GM18907 (cell line): ENCODE results near the gene ZNF585A.
"Not testable (repeated sequence)": the region's sequence is repeated elsewhere in the genome, so short reads cannot be mapped to it uniquely, and the experiment has no call there.

Experiments used
- ATAC-seq: cut with Tn5 transposase; IDR thresholded peaks from one replicate; pipeline ENCODE4 v1.9.1; 2021; ENCODE audit warnings: mild to moderate bottlenecking, moderate library complexity; ENCODE audit not compliant: unreplicated experiment

ZNF585A gene

GRCh38 chr19:37172368-37173366 lies at the start of gene ZNF585A:
Gene ZNF585A, minus strand, starts transcription at chr19:37172695. Its CDS starts 2,785 bp downstream, at chr19:37169910.
- ATAC-seq = peak; percentile 98

GRCh38 chr19:37221136-37221535 lies 48.6 kb upstream of the ZNF585A start:
- ATAC-seq = no peak

- no peak for ATAC-seq
These were observed 47.9 kb upstream of the ZNF585A start for GRCh38 chr19:37220383-37220782.

GRCh38 chr19:37218592-37218935 lies 46.1 kb upstream of the ZNF585A start:
- no peak for ATAC-seq

- ATAC-seq = peak; percentile 92
These were observed 45.5 kb upstream of the ZNF585A start, which contains the start of gene ZNF383 for GRCh38 chr19:37217775-37218591. Gene ZNF383, plus strand, starts transcription at chr19:37218214. Its CDS starts 12,240 bp downstream, at chr19:37230454.

- no peak for ATAC-seq
These were observed 44.9 kb upstream of the ZNF585A start for GRCh38 chr19:37217480-37217774.

- ATAC-seq = no peak
These were observed 25.3 kb upstream of the ZNF585A start for GRCh38 chr19:37197768-37198167.

- ATAC-seq = not testable (repeated sequence)
These were observed 24.6 kb upstream of the ZNF585A start for GRCh38 chr19:37197115-37197514.

- ATAC-seq = not testable (repeated sequence)
These were observed 22.8 kb upstream of the ZNF585A start for GRCh38 chr19:37195248-37195647.

- ATAC-seq = not testable (repeated sequence)
These were observed 13.6 kb upstream of the ZNF585A start for GRCh38 chr19:37186071-37186470.

GRCh38 chr19:37165635-37166034 lies 6.9 kb downstream of the ZNF585A start:
- ATAC-seq = no peak

GRCh38 chr19:37160153-37160552 lies 12.3 kb downstream of the ZNF585A start:
- ATAC-seq = no peak

- no peak for ATAC-seq
These were observed 24.3 kb downstream of the ZNF585A start for GRCh38 chr19:37148214-37148613.

- ATAC-seq = no peak
These were observed 36.4 kb downstream of the ZNF585A start for GRCh38 chr19:37136111-37136510.

- ATAC-seq = no peak
These were observed 43.7 kb downstream of the ZNF585A start for GRCh38 chr19:37128821-37129177.

- no peak for ATAC-seq
These were observed 44.3 kb downstream of the ZNF585A start for GRCh38 chr19:37127999-37128820.

GRCh38 chr19:37122093-37122492 lies 50.4 kb downstream of the ZNF585A start:
- not testable (repeated sequence) for ATAC-seq

GRCh38 chr19:37114001-37114400 lies 58.5 kb downstream of the ZNF585A start:
- no peak for ATAC-seq

- not testable (repeated sequence) for ATAC-seq
These were observed 60.7 kb downstream of the ZNF585A start for GRCh38 chr19:37111753-37112152.

- ATAC-seq = not testable (repeated sequence)
These were observed 68.4 kb downstream of the ZNF585A start for GRCh38 chr19:37104135-37104534.

- ATAC-seq = no peak
These were observed 73.9 kb downstream of the ZNF585A start for GRCh38 chr19:37098570-37098969.
